Suprapubic skin (tissue), 4 donors: Measurements from ENCODE around the gene CEP131. TPM values are rescaled to one million over a fixed set of nuclear protein-coding genes. Genes with fewer than 3 reads are reported as not detected.
A peak's percentile ranks its signal among the peaks of the same experiment; 100 is the strongest.

Experiments
- DNase-seq, 2 donors: peaks; one replicate each; pipeline ENCODE4 v3.0.0-alpha.2; 2019; ENCODE audit warnings: low spot score in 2 of 2
- H3K27ac ChIP-seq: fragments of 200-600 bp; sonication (generic); one replicate; pipeline ENCODE4 v1.5.1; 2019
- H3K27me3 ChIP-seq: fragments of 200-600 bp; sonication (generic); one replicate; pipeline ENCODE4 v1.5.1; 2019
- H3K36me3 ChIP-seq: fragments of 200-600 bp; sonication (generic); one replicate; pipeline ENCODE4 v1.5.1; 2019
- H3K4me1 ChIP-seq: fragments of 200-600 bp; sonication (generic); one replicate; pipeline ENCODE4 v1.5.1; 2019
- H3K4me3 ChIP-seq: fragments of 200-600 bp; sonication (generic); one replicate; pipeline ENCODE4 v1.5.1; 2019; ENCODE audit warnings: mild to moderate bottlenecking
- H3K9me3 ChIP-seq: fragments of 200-600 bp; sonication (generic); one replicate; pipeline ENCODE4 v1.5.1; 2019
- CTCF ChIP-seq, 2 donors: fragments of 200-600 bp in 1 of 2; fragments of 450-650 bp in 1 of 2; sonication (generic) in 1 of 2; IDR thresholded peaks; one replicate each; pipeline ENCODE4 v1.5.1; 2016 to 2019; ENCODE audit warnings: antibody characterized with exemption in 2 of 2, mild to moderate bottlenecking in 1 of 2, moderate library complexity in 1 of 2
- EP300 ChIP-seq: sonication (generic); formaldehyde crosslinking; IDR thresholded peaks from one replicate; pipeline ENCODE4 v1.6.1; 2017; ENCODE audit warnings: antibody characterized with exemption
- POLR2A ChIP-seq, 2 donors: fragments of 450-650 bp; IDR thresholded peaks; one replicate each; pipeline ENCODE4 v1.6.1; 2017; ENCODE audit warnings: antibody characterized with exemption in 2 of 2, mild to moderate bottlenecking in 2 of 2, moderate library complexity in 2 of 2
- POLR2AphosphoS5 ChIP-seq, 3 donors: sonication (generic); formaldehyde crosslinking; IDR thresholded peaks; one replicate each; pipeline ENCODE4 v1.6.1; 2017; ENCODE audit warnings: antibody characterized with exemption in 3 of 3
- WGBS: methylation state at CpG from one replicate; pipeline ENCODE4 v1.1.5; 2018; 5-methylcytosine and 5-hydroxymethylcytosine counted together
- total RNA-seq, 4 donors: library from RNA; depleted of rRNA; stranded (reverse); fragments of >200 nt; gene quantifications; one replicate each; pipeline ENCODE4 v1.1.0, GENCODE V29; 2016

Gene CEP131
- total RNA-seq, result 1 to 10 TPM; 4.2 to 9.5 (median 8.0) TPM

GRCh38 chr17:81222906-81223761 lies at the start of gene CEP131:
Gene CEP131, minus strand, starts transcription at chr17:81222965. Its CDS starts 2,909 bp downstream, at chr17:81220056.
- Histone ChIP-seq H3K27ac (no peak within 1 kb of the TSS), H3K27me3 (no peaks in the 10 kb centered on the region), H3K4me3 (peak within 1 kb of the TSS; percentile 64), H3K9me3 (no peaks in the 10 kb centered on the region), H3K36me3 (peaks cover 5% of the 10 kb centered on the region), H3K4me1 (peaks cover 23% of the 10 kb centered on the region)
- WGBS, result 4% methylated on average over 32 of the region's 79 CpGs
- TF ChIP-seq CTCF (IDR thresholded peaks at IDR 0.05), result no peak
- no peak for TF ChIP-seq POLR2A (IDR thresholded peaks at IDR 0.05)
- TF ChIP-seq POLR2AphosphoS5 (IDR thresholded peaks at IDR 0.05), result peak in 1 of 3 donors; percentile 28
- peak; percentile 99 for DNase-seq

GRCh38 chr17:81271226-81271625 lies 48.5 kb upstream of the CEP131 start:
- Histone ChIP-seq H3K27ac (no peak overlapping the region), H3K36me3 (peaks cover 58% of the 10 kb centered on the region), H3K9me3 (no peaks in the 10 kb centered on the region), H3K4me1 (peaks cover 5% of the 10 kb centered on the region), H3K27me3 (no peaks in the 10 kb centered on the region), H3K4me3 (no peak overlapping the region)
- WGBS, result 63% methylated on average over 10 of the region's 12 CpGs
- no peak for TF ChIP-seq POLR2A (IDR thresholded peaks at IDR 0.05)
- TF ChIP-seq CTCF (IDR thresholded peaks at IDR 0.05), result no peak
- TF ChIP-seq POLR2AphosphoS5 (IDR thresholded peaks at IDR 0.05), result no peak
- TF ChIP-seq EP300, result no peak
- no peak for DNase-seq

- Histone ChIP-seq H3K9me3 (no peaks in the 10 kb centered on the region), H3K27ac (no peak overlapping the region), H3K36me3 (peaks cover 59% of the 10 kb centered on the region), H3K27me3 (no peaks in the 10 kb centered on the region), H3K4me3 (no peak overlapping the region), H3K4me1 (peaks cover 5% of the 10 kb centered on the region)
- DNase-seq, result no peak
- TF ChIP-seq POLR2AphosphoS5 (IDR thresholded peaks at IDR 0.05) (no peak), EP300 (no peak), CTCF (IDR thresholded peaks at IDR 0.05) (no peak), POLR2A (IDR thresholded peaks at IDR 0.05) (no peak)
- 90% methylated on average over 16 of the region's 18 CpGs for WGBS
These were observed 47.5 kb upstream of the CEP131 start for GRCh38 chr17:81270279-81270678.

GRCh38 chr17:81267390-81268067 lies 44.8 kb upstream of the CEP131 start:
- 87% methylated on average over 6 of the region's 6 CpGs for WGBS
- H3K27ac ChIP-seq, result no peak overlapping the region

More at GRCh38 chr17:81267390-81268067, 44.8 kb upstream of the CEP131 start:
- Histone ChIP-seq H3K4me3 (no peak overlapping the region), H3K27me3 (no peaks in the 10 kb centered on the region), H3K36me3 (peaks cover 63% of the 10 kb centered on the region), H3K9me3 (no peaks in the 10 kb centered on the region), H3K4me1 (no peaks in the 10 kb centered on the region)
- DNase-seq, result no peak
- no peak for TF ChIP-seq EP300
- TF ChIP-seq POLR2A (IDR thresholded peaks at IDR 0.05), result no peak
- no peak for TF ChIP-seq CTCF (IDR thresholded peaks at IDR 0.05)
- no peak for TF ChIP-seq POLR2AphosphoS5 (IDR thresholded peaks at IDR 0.05)
